Measurements from ENCODE around the gene ZMYND8. TPM values are rescaled to one million over a fixed set of nuclear protein-coding genes. Genes with fewer than 3 reads are reported as not detected.
"Not testable (repeated sequence)": the region's sequence is repeated elsewhere in the genome, so short reads cannot be mapped to it uniquely, and the experiment has no call there.

The ZMYND8 gene
- total RNA-seq, 4 donors from 2014 or later, result 29.7 to 42.4 (median 30.9) TPM

GRCh38 chr20:47262365-47263013, 94.0 kb downstream of the ZMYND8 start:
- TF ChIP-seq POLR2A (IDR thresholded peaks at IDR 0.05) (no peak), CTCF (IDR thresholded peaks at IDR 0.05) (no peak)
- H3K27ac ChIP-seq, result no peak overlapping the region
- H3K36me3 ChIP-seq, result peaks cover 0 to 4% of the 10 kb centered on the region in 2 donors
- no peak for DNase-seq
- no peaks in the 10 kb centered on the region for H3K9me3 ChIP-seq
- H3K4me1 ChIP-seq, result peaks cover 17 to 24% of the 10 kb centered on the region in 2 donors
- H3K27me3 ChIP-seq, result no peaks in the 10 kb centered on the region
- intact Hi-C loops (cut with DNase I), result loop anchor here (10.0 kb wide), 1 partner anchor 68 kb away; no protein-coding TSS in a partner anchor
- WGBS, 2 donors, result 84% methylated on average over 15 of the region's 15 CpGs
- H3K4me3 ChIP-seq (replicated peaks in 1 of 3), result no peak overlapping the region

GRCh38 chr20:47262008-47262364, 94.5 kb downstream of the ZMYND8 start:
- peaks cover 17 to 24% of the 10 kb centered on the region in 2 donors for H3K4me1 ChIP-seq
- intact Hi-C loops (cut with DNase I), result loop anchor here (10.0 kb wide), 1 partner anchor 67 kb away; no protein-coding TSS in a partner anchor
- H3K4me3 ChIP-seq (replicated peaks in 1 of 3), result no peak overlapping the region
- no peak for DNase-seq
- no peak overlapping the region for H3K27ac ChIP-seq
- peaks cover 0 to 4% of the 10 kb centered on the region in 2 donors for H3K36me3 ChIP-seq
- H3K27me3 ChIP-seq, result no peaks in the 10 kb centered on the region
- 95 to 96% methylated on average over 8 of the region's 8 CpGs for WGBS, 2 donors
- H3K9me3 ChIP-seq, result no peaks in the 10 kb centered on the region
- no peak for TF ChIP-seq CTCF (IDR thresholded peaks at IDR 0.05)
- no peak for TF ChIP-seq POLR2A (IDR thresholded peaks at IDR 0.05)

- H3K9me3 ChIP-seq; DNase-seq; H3K36me3 ChIP-seq; H3K27me3 ChIP-seq; H3K27ac ChIP-seq; H3K4me3 ChIP-seq (replicated peaks in 1 of 3): not testable (repeated sequence)
- H3K4me1 ChIP-seq, result peaks cover 17 to 24% of the 10 kb centered on the region in 2 donors
- intact Hi-C loops (cut with DNase I), result loop anchor here (10.0 kb wide), 1 partner anchor 66 kb away; no protein-coding TSS in a partner anchor
- WGBS, 2 donors, result 98 to 100% methylated on average over 2 of the region's 2 CpGs
Observed at GRCh38 chr20:47261161-47261774, 95.2 kb downstream of the ZMYND8 start.

GRCh38 chr20:47260540-47261126, 95.9 kb downstream of the ZMYND8 start:
- H3K4me3 ChIP-seq (replicated peaks in 1 of 3); DNase-seq; H3K27me3 ChIP-seq; H3K36me3 ChIP-seq; H3K9me3 ChIP-seq: not testable (repeated sequence)
- WGBS, 2 donors, result 96 to 99% methylated on average over 8 of the region's 8 CpGs
- intact Hi-C loops (cut with DNase I), result loop anchor here (10.0 kb wide), 1 partner anchor 66 kb away; no protein-coding TSS in a partner anchor
- H3K27ac ChIP-seq, result peak overlapping the region in 1 of 3 donors; percentile 86
- H3K4me1 ChIP-seq, result peaks cover 17 to 24% of the 10 kb centered on the region in 2 donors

- TF ChIP-seq CTCF (IDR thresholded peaks at IDR 0.05), result no peak
- no peak for TF ChIP-seq POLR2A (IDR thresholded peaks at IDR 0.05)
- WGBS, 2 donors, result 56 to 62% methylated on average over 16 of the region's 16 CpGs
- H3K36me3 ChIP-seq, result peaks cover 0 to 4% of the 10 kb centered on the region in 2 donors
- peak overlapping the region; percentile 58 to 86 (median 74) for H3K27ac ChIP-seq
- H3K27me3 ChIP-seq, result no peaks in the 10 kb centered on the region
- no peaks in the 10 kb centered on the region for H3K9me3 ChIP-seq
- intact Hi-C loops (cut with DNase I), result no loop called here
- peaks cover 17 to 24% of the 10 kb centered on the region in 2 donors for H3K4me1 ChIP-seq
- DNase-seq, result peak; percentile 40 to 51
- H3K4me3 ChIP-seq (replicated peaks in 1 of 3), result no peak overlapping the region
Observed at GRCh38 chr20:47258745-47259695, 97.5 kb downstream of the ZMYND8 start.

Measured in thyroid gland (tissue), 4 donors.